Measurements from ENCODE around the gene TXNDC2.

Gene TXNDC2

GRCh38 chr18:9885170-9886004 is at the start of gene TXNDC2:
Gene TXNDC2 (plus strand): TSS chr18:9885973. CDS start chr18:9886681, 708 bp downstream.
- TF ChIP-seq CTCF (IDR thresholded peaks at IDR 0.05): no peak

GRCh38 chr18:9838144-9838877 is 47.5 kb upstream of the TXNDC2 start:
- peak overlapping the region in 1 of 2 donors; percentile 3 for H3K27ac ChIP-seq
- peaks cover 0 to 33% (median 11%) of the 10 kb centered on the region in 4 donors for H3K4me1 ChIP-seq

More at GRCh38 chr18:9885170-9886004, at the start of gene TXNDC2:
- Histone ChIP-seq H3K4me3 (no peak within 1 kb of the TSS), H3K9me3 (no peaks in the 10 kb centered on the region), H3K36me3 (no peaks in the 10 kb centered on the region), H3K27me3 (no peaks in the 10 kb centered on the region), H3K4me1 (peaks cover 0 to 4% (median 0%) of the 10 kb centered on the region in 4 donors), H3K27ac (no peak within 1 kb of the TSS)
- intact Hi-C loops (cut with DNase I; ENCODE audit: low total_unique reads): no loop called here
- no peak for DNase-seq

GRCh38 chr18:9839211-9839610 is 46.6 kb upstream of the TXNDC2 start:
- TF ChIP-seq CTCF (IDR thresholded peaks at IDR 0.05): no peak
- Histone ChIP-seq H3K27me3 (no peaks in the 10 kb centered on the region), H3K36me3 (peaks cover 0 to 3% (median 0%) of the 10 kb centered on the region in 3 donors), H3K27ac (peak overlapping the region in 1 of 2 donors; percentile 3), H3K4me1 (peaks cover 0 to 33% (median 11%) of the 10 kb centered on the region in 4 donors), H3K9me3 (no peaks in the 10 kb centered on the region), H3K4me3 (no peak overlapping the region)
- DNase-seq: no peak
- intact Hi-C loops (cut with DNase I; ENCODE audit: low total_unique reads): no loop called here

More at GRCh38 chr18:9838144-9838877, 47.5 kb upstream of the TXNDC2 start:
- H3K9me3 ChIP-seq: no peaks in the 10 kb centered on the region
- no peak overlapping the region for H3K4me3 ChIP-seq
- DNase-seq: no peak
- intact Hi-C loops (cut with DNase I; ENCODE audit: low total_unique reads): no loop called here
- H3K36me3 ChIP-seq: peaks cover 0 to 3% (median 0%) of the 10 kb centered on the region in 3 donors
- H3K27me3 ChIP-seq: no peaks in the 10 kb centered on the region
- TF ChIP-seq CTCF (IDR thresholded peaks at IDR 0.05): no peak

- TF ChIP-seq CTCF (IDR thresholded peaks at IDR 0.05): no peak
- intact Hi-C loops (cut with DNase I; ENCODE audit: low total_unique reads): no loop called here
- Histone ChIP-seq H3K4me1 (peaks cover 0 to 33% (median 11%) of the 10 kb centered on the region in 4 donors), H3K36me3 (peaks cover 0 to 3% (median 0%) of the 10 kb centered on the region in 3 donors), H3K4me3 (no peak overlapping the region), H3K9me3 (no peaks in the 10 kb centered on the region), H3K27ac (no peak overlapping the region), H3K27me3 (no peaks in the 10 kb centered on the region)
- no peak for DNase-seq
Observed at GRCh38 chr18:9839853-9840252, 45.9 kb upstream of the TXNDC2 start.

- H3K4me1 ChIP-seq: peaks cover 0 to 45% (median 18%) of the 10 kb centered on the region in 4 donors
- intact Hi-C loops (cut with DNase I; ENCODE audit: low total_unique reads): no loop called here
Observed at GRCh38 chr18:9841752-9842151, 44.0 kb upstream of the TXNDC2 start.

More at GRCh38 chr18:9841752-9842151, 44.0 kb upstream of the TXNDC2 start:
- Histone ChIP-seq H3K27ac (peak overlapping the region; percentile 11 to 21), H3K27me3 (no peaks in the 10 kb centered on the region), H3K9me3 (no peaks in the 10 kb centered on the region), H3K36me3 (peaks cover 0 to 3% (median 0%) of the 10 kb centered on the region in 3 donors), H3K4me3 (no peak overlapping the region)
- TF ChIP-seq CTCF (IDR thresholded peaks at IDR 0.05): no peak
- no peak for DNase-seq

Data from tibial artery (tissue), 4 donors.